GM18870 (cell line): ENCODE data around the gene MRPS22.
"Not testable (repeated sequence)": the region's sequence is repeated elsewhere in the genome, so short reads cannot be mapped to it uniquely, and the experiment has no call there.

Source experiments
- ATAC-seq: cut with Tn5 transposase; IDR thresholded peaks from one replicate; pipeline ENCODE4 v1.9.1; 2021; ENCODE audit warnings: moderate library complexity; ENCODE audit not compliant: unreplicated experiment

Gene MRPS22

GRCh38 chr3:139389552-139390368, 45.9 kb downstream of the MRPS22 start, which contains the start of gene COPB2:
COPB2 (minus strand) TSS chr3:139389647; CDS start chr3:139389550, 97 bp downstream.
- ATAC-seq = peak; percentile 94

- no peak for ATAC-seq
Measured at GRCh38 chr3:139394116-139394515, 50.3 kb downstream of the MRPS22 start.

GRCh38 chr3:139396707-139397106, 52.9 kb downstream of the MRPS22 start:
- ATAC-seq = no peak

GRCh38 chr3:139401155-139401554, 57.3 kb downstream of the MRPS22 start:
- ATAC-seq = not testable (repeated sequence)
